ENCODE results near the gene PNPLA6. TPM values are rescaled to one million over a fixed set of nuclear protein-coding genes. Genes with fewer than 3 reads are reported as not detected.

The PNPLA6 gene
- total and polyA plus RNA-seq, 10 of the 15 experiments (the other 5 are each of a cell fraction or from before 2014, with no cell fraction given) = 0.95 to 105 (median 40.0) TPM

DNA sequence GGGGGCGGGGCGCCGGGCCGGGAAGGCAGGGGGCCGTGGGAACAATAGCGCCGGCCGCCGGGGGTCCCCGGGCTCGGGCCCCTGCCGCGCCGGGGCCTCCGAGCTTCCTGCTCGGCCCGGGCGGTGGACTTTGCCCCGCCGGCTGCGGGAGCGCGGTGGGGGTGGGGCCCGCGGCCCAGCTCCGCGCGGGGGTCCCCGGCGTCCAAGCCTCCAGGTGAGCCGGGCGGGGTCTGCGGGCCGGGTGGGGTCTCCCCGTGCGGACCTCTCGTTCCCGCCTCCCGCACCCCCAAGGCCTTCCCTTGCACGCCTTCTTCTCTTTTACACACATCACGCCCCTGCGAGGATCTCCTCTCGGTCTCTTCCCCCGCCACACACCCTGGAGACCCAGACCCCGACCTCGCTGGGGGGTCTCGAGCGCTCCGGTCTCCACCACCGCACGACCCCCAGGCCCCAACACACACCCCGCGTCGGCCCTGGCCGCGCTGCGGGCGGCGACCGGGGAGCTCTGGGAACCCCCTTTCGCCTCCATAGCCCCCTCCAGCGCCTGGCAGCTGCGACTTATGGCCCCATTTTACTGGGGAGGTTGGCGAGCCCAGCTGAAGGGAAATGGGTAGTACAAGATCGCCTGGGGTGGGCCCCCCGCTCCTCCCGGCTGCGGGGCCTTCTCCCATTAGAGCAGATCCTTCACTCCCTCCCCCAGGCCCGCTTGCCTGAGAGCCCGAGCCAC lies 60.9 kb downstream of the PNPLA6 start:
- SMC1A ChIA-PET (ENCODE audit: uncharacterized antibody, unreplicated experiment) = interaction anchor here (0.7 to 2.5 kb wide), 5 partner anchors 9 to 239 kb away, joined by 3 to 7 read pairs (median 3); no protein-coding TSS in a partner anchor
- Histone ChIP-seq H3K27me3 (replicated peaks in 1 of 2; ENCODE audit: control insufficient read depth in 2 of 2, insufficient read depth in 2 of 2, low read length in 1 of 2) (peaks cover 0 to 2% of the 10 kb centered on the region in 2 experiments; a peak in 1 of 4 replicates), H3K4me2 (ENCODE audit: control insufficient read depth, insufficient read depth) (peak overlapping the region; percentile 31; the same call in 1 of the 2 replicates), H3K79me2 (ENCODE audit: control insufficient read depth, insufficient read depth, low read length) (no peaks in the 10 kb centered on the region), H4K20me1 (ENCODE audit: control insufficient read depth, insufficient read depth) (no peaks in the 10 kb centered on the region), H3K4me3 (peak overlapping the region; percentile 50; the same call in 1 of the 2 replicates), H3K36me3 (ENCODE audit: control insufficient read depth in 2 of 2, insufficient read depth in 2 of 2, low read length in 1 of 2) (no peaks in the 10 kb centered on the region), H3K9ac (ENCODE audit: control insufficient read depth, insufficient read depth, low read length) (no peak overlapping the region), H3K4me1 (ENCODE audit: control insufficient read depth, insufficient read depth, low read length) (no peaks in the 10 kb centered on the region; the same call in 1 of the 2 replicates), H3K27ac (ENCODE audit: control insufficient read depth, insufficient read depth) (no peak overlapping the region), H3K9me3 (replicated peaks; ENCODE audit: control insufficient read depth, insufficient read depth, low read length) (no peaks in the 10 kb centered on the region), H2AFZ (ENCODE audit: control insufficient read depth, low read depth, low read length) (no peak overlapping the region)
- BruUV-seq (replicated peaks) = no TSS peak
- DNase-seq (ENCODE audit: low read depth, low spot score) (no peak), ATAC-seq (peak; percentile 40; the same call in 2 of the 3 replicates), FAIRE-seq (no peak)
- intact Hi-C loops (cut with micrococcal nuclease; ENCODE audit: unreplicated experiment) = no loop called here
- in situ Hi-C loops (cut with MboI) = no loop called here
- peak; percentile 26; the same call in 1 of the 2 replicates for TF ChIP-seq IKZF1 (conservative IDR thresholded peaks at IDR 0.05)
- TF ChIP-seq, protein P1, sequence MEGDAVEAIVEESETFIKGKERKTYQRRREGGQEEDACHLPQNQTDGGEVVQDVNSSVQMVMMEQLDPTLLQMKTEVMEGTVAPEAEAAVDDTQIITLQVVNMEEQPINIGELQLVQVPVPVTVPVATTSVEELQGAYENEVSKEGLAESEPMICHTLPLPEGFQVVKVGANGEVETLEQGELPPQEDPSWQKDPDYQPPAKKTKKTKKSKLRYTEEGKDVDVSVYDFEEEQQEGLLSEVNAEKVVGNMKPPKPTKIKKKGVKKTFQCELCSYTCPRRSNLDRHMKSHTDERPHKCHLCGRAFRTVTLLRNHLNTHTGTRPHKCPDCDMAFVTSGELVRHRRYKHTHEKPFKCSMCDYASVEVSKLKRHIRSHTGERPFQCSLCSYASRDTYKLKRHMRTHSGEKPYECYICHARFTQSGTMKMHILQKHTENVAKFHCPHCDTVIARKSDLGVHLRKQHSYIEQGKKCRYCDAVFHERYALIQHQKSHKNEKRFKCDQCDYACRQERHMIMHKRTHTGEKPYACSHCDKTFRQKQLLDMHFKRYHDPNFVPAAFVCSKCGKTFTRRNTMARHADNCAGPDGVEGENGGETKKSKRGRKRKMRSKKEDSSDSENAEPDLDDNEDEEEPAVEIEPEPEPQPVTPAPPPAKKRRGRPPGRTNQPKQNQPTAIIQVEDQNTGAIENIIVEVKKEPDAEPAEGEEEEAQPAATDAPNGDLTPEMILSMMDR (IDR thresholded peaks at IDR 0.05 in 2 of 3, conservative IDR thresholded peaks at IDR 0.05 in 1 of 3; ENCODE audit: control insufficient read depth in 2 of 3, extremely low read depth in 1 of 3, insufficient read depth in 1 of 3, low read depth in 3 of 3, low read length in 3 of 3) = peak in 2 of 3 experiments; percentile 10 to 11; a peak in 2 of 6 replicates
- TF ChIP-seq SMARCA5 (IDR thresholded peaks at IDR 0.05) = no peak
- TF ChIP-seq ATF7 (IDR thresholded peaks at IDR 0.05; ENCODE audit: low read depth) = no peak
- TF ChIP-seq DPF2 (IDR thresholded peaks at IDR 0.05) = 0 out of 2 replicates have a peak, but pooled peaks have one; percentile 27
- peak; percentile 73 for TF ChIP-seq GATAD2B (conservative IDR thresholded peaks at IDR 0.05; ENCODE audit: low read depth)
- TF ChIP-seq, protein P2, sequence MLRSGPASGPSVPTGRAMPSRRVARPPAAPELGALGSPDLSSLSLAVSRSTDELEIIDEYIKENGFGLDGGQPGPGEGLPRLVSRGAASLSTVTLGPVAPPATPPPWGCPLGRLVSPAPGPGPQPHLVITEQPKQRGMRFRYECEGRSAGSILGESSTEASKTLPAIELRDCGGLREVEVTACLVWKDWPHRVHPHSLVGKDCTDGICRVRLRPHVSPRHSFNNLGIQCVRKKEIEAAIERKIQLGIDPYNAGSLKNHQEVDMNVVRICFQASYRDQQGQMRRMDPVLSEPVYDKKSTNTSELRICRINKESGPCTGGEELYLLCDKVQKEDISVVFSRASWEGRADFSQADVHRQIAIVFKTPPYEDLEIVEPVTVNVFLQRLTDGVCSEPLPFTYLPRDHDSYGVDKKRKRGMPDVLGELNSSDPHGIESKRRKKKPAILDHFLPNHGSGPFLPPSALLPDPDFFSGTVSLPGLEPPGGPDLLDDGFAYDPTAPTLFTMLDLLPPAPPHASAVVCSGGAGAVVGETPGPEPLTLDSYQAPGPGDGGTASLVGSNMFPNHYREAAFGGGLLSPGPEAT (IDR thresholded peaks at IDR 0.05; ENCODE audit: low read depth) = 0 out of 2 replicates have a peak, but pooled peaks have one; percentile 48
- CTCF ChIA-PET = interaction anchor here (0.6 to 4.7 kb wide), 9 partner anchors 12 to 270 kb away, joined by 3 to 30 read pairs (median 3); partner anchors contain the start of gene TRAPPC5
- 35% methylated on average over 39 of the region's 70 CpGs for WGBS (ENCODE audit: insufficient coverage, insufficient replicate concordance, low lambda C conversion rate, missing lambda C conversion rate)
- RAD21 ChIA-PET (ENCODE audit: unreplicated experiment) = interaction anchor here (0.9 to 2.1 kb wide), 4 partner anchors 28 to 497 kb away, joined by 3 to 16 read pairs (median 4); partner anchors contain the start of genes PET100, TRAPPC5 and XAB2
- POLR2A ChIA-PET = interaction anchor here (1.1 to 1.7 kb wide), 3 partner anchors 9 to 200 kb away, joined by 3 to 6 read pairs (median 3); no protein-coding TSS in a partner anchor

All from GM12878 (cell line).